NCI-H1105 treated with DMSO at 0.1 percent for 48 hours (cell line): ENCODE measurements around the gene ARID1B.
A peak's percentile ranks its signal among the peaks of the same experiment; 100 is the strongest.

Experiments used
- DNase-seq: peaks from one replicate; lab custom pipeline; 2025; lab: John Stamatoyannopoulos, UW

The ARID1B gene

GRCh38 chr6:157226761-157227160, 449.6 kb downstream of the ARID1B start:
- DNase-seq, result no peak

DNA sequence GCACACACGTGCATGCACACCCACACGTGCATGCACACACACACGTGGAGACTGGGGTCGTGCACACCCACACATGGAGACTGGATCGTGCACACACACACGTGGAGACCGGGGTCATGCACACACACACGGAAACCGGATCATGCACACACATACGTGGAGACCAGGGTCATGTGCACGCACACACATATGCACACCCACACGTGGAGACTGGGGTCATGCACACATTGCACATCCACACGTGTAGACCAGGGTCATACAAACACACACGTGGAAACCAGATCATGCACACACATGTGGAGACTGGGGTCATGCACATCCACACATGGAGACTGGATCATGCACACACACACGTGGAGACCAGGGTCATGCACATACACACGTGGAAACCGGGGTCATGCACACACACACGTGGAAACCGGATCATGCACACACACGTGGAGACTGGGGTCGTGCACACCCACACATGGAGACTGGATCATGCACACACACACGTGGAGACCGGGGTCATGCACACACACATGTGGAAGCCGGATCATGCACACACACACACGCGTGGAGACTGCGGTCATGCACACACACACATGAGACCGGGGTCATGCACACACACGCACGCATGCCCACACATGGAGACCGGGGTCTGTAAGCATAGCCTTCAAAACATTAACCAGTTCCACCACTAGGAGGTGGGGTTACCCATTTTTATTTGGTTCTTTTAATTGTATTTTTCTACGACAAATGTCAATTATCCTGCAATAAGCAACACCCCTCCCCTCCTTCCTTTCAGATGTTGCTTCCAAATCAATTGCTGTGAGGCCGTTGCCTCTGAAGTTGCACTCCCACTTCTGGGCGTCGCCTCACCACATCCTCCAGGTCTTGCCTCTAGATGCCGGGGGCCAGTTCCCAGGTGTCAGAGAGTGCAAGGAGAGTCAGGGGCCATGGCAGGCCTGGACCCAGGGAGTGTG, 450.3 kb downstream of the ARID1B start:
- no peak for DNase-seq

- DNase-seq, result peak; percentile 99
These were observed 451.4 kb downstream of the ARID1B start for GRCh38 chr6:157228426-157229131.

- peak; percentile 92 for DNase-seq
These were observed 452.0 kb downstream of the ARID1B start for GRCh38 chr6:157229132-157229618.

- peak; percentile 100 for DNase-seq
These were observed 452.5 kb downstream of the ARID1B start for GRCh38 chr6:157229713-157230112.

GRCh38 chr6:157230910-157231309, 453.7 kb downstream of the ARID1B start:
- DNase-seq, result no peak

DNA sequence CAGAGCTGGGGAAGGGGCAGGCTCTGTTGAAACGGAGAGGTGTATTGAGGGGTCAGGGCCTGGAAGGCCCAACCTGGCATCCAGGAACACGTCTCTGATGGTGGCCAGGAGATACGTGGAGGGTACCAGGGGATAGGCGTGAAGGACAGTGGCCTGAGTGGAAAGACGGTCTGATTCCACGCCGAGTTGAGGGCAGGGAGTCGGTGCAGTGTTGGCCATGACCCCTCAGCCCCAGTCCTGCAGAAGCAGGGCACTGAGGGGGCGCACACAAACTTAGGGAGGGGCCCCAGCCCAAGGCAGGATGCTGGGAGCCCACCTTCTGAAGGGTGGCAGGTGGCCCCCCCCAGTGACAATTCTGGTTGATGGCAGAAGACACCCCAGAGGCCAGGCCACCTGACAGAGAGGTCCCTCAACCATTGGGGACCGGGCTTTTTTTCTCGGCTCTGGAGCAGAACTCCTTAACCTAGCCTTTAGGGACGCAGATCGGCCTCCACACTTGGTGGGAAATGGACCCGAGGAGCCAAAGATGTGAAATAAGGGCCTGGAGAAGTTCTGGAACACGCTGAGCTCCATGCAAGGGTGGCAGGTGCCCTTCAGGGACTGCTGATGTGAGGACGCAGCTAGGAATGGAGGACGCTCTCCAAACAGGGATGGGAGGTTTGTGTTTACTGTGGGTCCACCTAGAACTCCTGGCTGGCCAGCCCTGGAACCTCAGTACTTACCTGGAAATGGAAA, 455.1 kb downstream of the ARID1B start:
- DNase-seq, result no peak

- no peak for DNase-seq
These were observed 456.0 kb downstream of the ARID1B start for GRCh38 chr6:157233156-157233555.

DNA sequence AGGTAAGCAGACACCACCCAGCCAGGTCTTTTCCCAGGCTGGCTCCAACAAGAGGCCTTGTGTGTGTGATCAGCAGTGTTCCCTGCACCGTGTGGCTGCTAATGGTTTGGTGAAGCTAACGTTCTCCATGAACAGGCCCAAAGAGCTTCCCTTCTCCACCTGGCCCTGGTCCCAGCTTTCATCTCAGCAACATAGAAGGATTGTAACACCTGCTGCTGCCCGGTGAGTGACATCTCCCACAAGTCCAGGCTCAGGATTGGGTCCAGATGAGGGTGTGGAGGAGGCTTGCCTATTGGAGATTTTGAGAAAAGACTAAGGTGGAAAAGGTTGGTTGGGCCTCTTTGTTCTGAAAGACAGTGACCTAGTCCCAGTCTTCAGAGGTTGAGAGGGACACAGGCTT, 456.5 kb downstream of the ARID1B start:
- DNase-seq, result peak; percentile 40

DNA sequence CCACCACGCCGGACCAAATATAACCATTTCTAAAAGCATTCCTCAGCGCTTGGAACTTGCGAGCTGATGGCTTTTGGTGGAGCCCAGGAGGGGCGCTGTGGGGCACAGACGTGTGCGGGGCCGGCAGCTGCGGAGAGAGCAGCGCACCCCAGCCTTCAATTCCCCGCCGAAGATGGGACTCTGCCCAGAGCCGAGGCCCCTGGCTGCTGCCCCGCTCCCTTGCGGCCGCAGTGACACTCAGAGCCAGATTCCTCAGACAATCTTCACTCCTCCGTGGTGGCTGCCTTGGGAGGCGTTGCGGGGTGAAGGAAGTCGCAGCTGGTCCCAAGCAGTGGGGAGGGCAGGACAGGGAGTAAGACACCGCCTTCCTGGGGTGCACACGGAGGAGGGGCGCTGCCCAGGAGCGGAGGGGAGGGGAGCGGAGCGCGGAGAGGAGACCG, 458.4 kb downstream of the ARID1B start:
- DNase-seq, result no peak

GRCh38 chr6:157236040-157236725, 459.0 kb downstream of the ARID1B start:
- DNase-seq, result no peak

- DNase-seq, result no peak
These were observed 461.2 kb downstream of the ARID1B start for GRCh38 chr6:157238346-157238745.

- no peak for DNase-seq
These were observed 462.0 kb downstream of the ARID1B start for GRCh38 chr6:157239148-157239547.

GRCh38 chr6:157239671-157240058, 462.5 kb downstream of the ARID1B start:
- DNase-seq, result no peak

- peak; percentile 22 for DNase-seq
These were observed 463.1 kb downstream of the ARID1B start for GRCh38 chr6:157240059-157240959.

- DNase-seq, result no peak
These were observed 463.8 kb downstream of the ARID1B start for GRCh38 chr6:157240960-157241311.

GRCh38 chr6:157242791-157243190, 465.6 kb downstream of the ARID1B start:
- no peak for DNase-seq

GRCh38 chr6:157244175-157244574, 467.0 kb downstream of the ARID1B start:
- no peak for DNase-seq

GRCh38 chr6:157244780-157245179, 467.6 kb downstream of the ARID1B start:
- no peak for DNase-seq

GRCh38 chr6:157245436-157245835, 468.3 kb downstream of the ARID1B start:
- no peak for DNase-seq
